HG02938 (cell line): Measurements from ENCODE around the gene GPATCH8.
"Not testable (repeated sequence)": the region's sequence is repeated elsewhere in the genome, so short reads cannot be mapped to it uniquely, and the experiment has no call there.

Experiments
- ATAC-seq: cut with Tn5 transposase; IDR thresholded peaks from one replicate; pipeline ENCODE4 v1.9.1; 2021; ENCODE audit warnings: mild to moderate bottlenecking, moderate library complexity; ENCODE audit not compliant: unreplicated experiment

GPATCH8 gene

GRCh38 chr17:44527954-44528353 lies 24.7 kb upstream of the GPATCH8 start:
- ATAC-seq: no peak

GRCh38 chr17:44527102-44527501 lies 23.9 kb upstream of the GPATCH8 start:
- no peak for ATAC-seq

- ATAC-seq: no peak
Measured at GRCh38 chr17:44523672-44523972, 20.4 kb upstream of the GPATCH8 start.

GRCh38 chr17:44522883-44523671 lies 19.9 kb upstream of the GPATCH8 start:
- no peak for ATAC-seq

GRCh38 chr17:44518032-44518431 lies 14.8 kb upstream of the GPATCH8 start:
- no peak for ATAC-seq

- not testable (repeated sequence) for ATAC-seq
Measured at GRCh38 chr17:44511241-44512134, 8.3 kb upstream of the GPATCH8 start.

- ATAC-seq: not testable (repeated sequence)
Measured at GRCh38 chr17:44506939-44507604, 3.9 kb upstream of the GPATCH8 start.

- peak; percentile 23 for ATAC-seq
Measured at GRCh38 chr17:44502598-44503146, 534 bp downstream of the GPATCH8 start.

- no peak for ATAC-seq
Measured at GRCh38 chr17:44501866-44502375, 1.3 kb downstream of the GPATCH8 start.

GRCh38 chr17:44499722-44500121 lies 3.5 kb downstream of the GPATCH8 start:
- no peak for ATAC-seq

GRCh38 chr17:44496815-44497214 lies 6.4 kb downstream of the GPATCH8 start:
- ATAC-seq: no peak

GRCh38 chr17:44493339-44493738 lies 9.9 kb downstream of the GPATCH8 start:
- ATAC-seq: no peak

- no peak for ATAC-seq
Measured at GRCh38 chr17:44492706-44493272, 10.4 kb downstream of the GPATCH8 start.

GRCh38 chr17:44489581-44489980 lies 13.6 kb downstream of the GPATCH8 start:
- no peak for ATAC-seq

GRCh38 chr17:44487170-44487569 lies 16.0 kb downstream of the GPATCH8 start:
- no peak for ATAC-seq

GRCh38 chr17:44473367-44473766 lies 29.8 kb downstream of the GPATCH8 start:
- ATAC-seq: no peak

GRCh38 chr17:44469676-44470075 lies 33.5 kb downstream of the GPATCH8 start:
- no peak for ATAC-seq

- no peak for ATAC-seq
Measured at GRCh38 chr17:44467108-44467507, 36.1 kb downstream of the GPATCH8 start.

- ATAC-seq: no peak
Measured at GRCh38 chr17:44466339-44466738, 36.9 kb downstream of the GPATCH8 start.

- ATAC-seq: no peak
Measured at GRCh38 chr17:44465897-44466296, 37.3 kb downstream of the GPATCH8 start.

- ATAC-seq: no peak
Measured at GRCh38 chr17:44465276-44465675, 37.9 kb downstream of the GPATCH8 start.
